Endothelial cell (in vitro differentiated cells): ENCODE measurements around the gene GABRB1. TPM values are rescaled to one million over a fixed set of nuclear protein-coding genes. Genes with fewer than 3 reads are reported as not detected.

Experiments used
- DNase-seq: peaks from one replicate; pipeline ENCODE4 v3.0.0; 2021; ENCODE audit warnings: low spot score
- H3K27ac Mint-ChIP-seq: one replicate; pipeline ENCODE4 v1.8.0; 2021; ENCODE audit warnings: mixed read lengths, inconsistent platforms; ENCODE audit not compliant: unreplicated experiment
- H3K27me3 Mint-ChIP-seq: one replicate; pipeline ENCODE4 v1.8.0; 2021; ENCODE audit warnings: mild to moderate bottlenecking, moderate library complexity, mixed read lengths, inconsistent platforms; ENCODE audit not compliant: unreplicated experiment
- H3K36me3 Mint-ChIP-seq: one replicate; pipeline ENCODE4 v1.8.0; 2021; ENCODE audit warnings: mild to moderate bottlenecking, low read depth, mixed read lengths, inconsistent platforms; ENCODE audit not compliant: unreplicated experiment
- H3K4me1 Mint-ChIP-seq: one replicate; pipeline ENCODE4 v1.8.0; 2021; ENCODE audit warnings: mild to moderate bottlenecking, mixed read lengths, inconsistent platforms; ENCODE audit not compliant: unreplicated experiment
- H3K4me3 Mint-ChIP-seq: one replicate; pipeline ENCODE4 v1.8.0; 2021; ENCODE audit warnings: mild to moderate bottlenecking, mixed read lengths, inconsistent platforms; ENCODE audit not compliant: unreplicated experiment
- H3K9me3 Mint-ChIP-seq: one replicate; pipeline ENCODE4 v1.8.0; 2021; ENCODE audit warnings: mixed read lengths, inconsistent platforms; ENCODE audit not compliant: unreplicated experiment
- CTCF ChIP-seq: fragments of 200-600 bp; sonication (generic); IDR thresholded peaks from one replicate; pipeline ENCODE4 v1.5.0; 2021; ENCODE audit warnings: antibody characterized with exemption; ENCODE audit not compliant: unreplicated experiment
- total RNA-seq: library from RNA; stranded (reverse); fragmentation: NEBNext Ultra II Directional; extraction: Animal tissue kit (Norgen Biotek cat#: 25700); gene quantifications from one replicate; pipeline ENCODE4 v1.2.1, GENCODE V29; 2021; ENCODE audit not compliant: unreplicated experiment

Gene GABRB1
- total RNA-seq, 1 donor from 2014 or later: not detected

DNA sequence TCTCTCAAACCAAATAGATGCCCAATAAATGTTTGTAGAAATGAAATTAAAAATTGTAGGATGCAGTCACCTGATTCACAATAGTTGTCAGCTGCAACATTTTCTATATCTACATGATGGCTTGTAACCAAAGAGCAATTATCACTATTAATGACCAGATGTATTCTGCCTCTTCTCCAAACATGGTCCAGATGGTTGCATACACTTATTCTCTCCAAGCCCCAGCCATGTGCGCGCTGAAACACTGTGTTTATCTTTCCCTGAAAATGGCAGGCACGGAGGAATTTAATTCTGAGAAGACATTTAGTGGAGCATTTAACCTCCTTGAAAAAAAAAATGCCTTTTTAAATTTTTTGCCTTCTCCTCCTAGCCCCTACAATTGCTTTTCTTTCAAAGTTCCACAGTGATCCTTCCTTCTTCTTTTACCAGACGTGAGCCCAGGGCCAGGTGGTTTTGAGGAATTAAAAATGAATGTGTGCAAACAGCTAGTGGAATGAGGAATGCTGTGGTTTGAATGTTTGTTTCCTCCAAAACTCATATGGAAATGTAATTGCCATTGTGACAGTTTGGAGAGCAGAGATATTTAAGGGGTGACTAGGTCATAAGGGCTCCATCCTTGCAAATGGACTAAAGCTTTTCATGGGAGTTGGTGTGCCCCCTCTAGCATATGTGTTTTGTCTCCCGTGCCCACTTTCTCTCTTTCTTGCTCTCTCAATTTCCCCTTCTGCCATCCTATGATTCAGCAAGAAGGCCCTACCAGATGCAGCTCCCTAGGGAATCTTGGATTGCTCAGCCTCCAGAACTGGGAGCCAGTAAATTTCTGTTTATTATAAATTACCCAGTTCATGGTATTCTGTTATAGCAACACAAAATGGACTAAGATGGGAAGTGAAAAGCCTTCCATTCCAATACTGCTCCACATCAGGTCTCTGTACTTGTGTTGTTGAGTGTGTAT, 136.0 kb downstream of the GABRB1 start:
- Mint-ChIP-seq H3K4me1 (peaks cover 4% of the 10 kb centered on the region), H3K9me3 (no peaks in the 10 kb centered on the region), H3K4me3 (no peak overlapping the region), H3K27me3 (no peaks in the 10 kb centered on the region), H3K27ac (no peak overlapping the region), H3K36me3 (no peaks in the 10 kb centered on the region)
- no peak for DNase-seq
- no peak for TF ChIP-seq CTCF

DNA sequence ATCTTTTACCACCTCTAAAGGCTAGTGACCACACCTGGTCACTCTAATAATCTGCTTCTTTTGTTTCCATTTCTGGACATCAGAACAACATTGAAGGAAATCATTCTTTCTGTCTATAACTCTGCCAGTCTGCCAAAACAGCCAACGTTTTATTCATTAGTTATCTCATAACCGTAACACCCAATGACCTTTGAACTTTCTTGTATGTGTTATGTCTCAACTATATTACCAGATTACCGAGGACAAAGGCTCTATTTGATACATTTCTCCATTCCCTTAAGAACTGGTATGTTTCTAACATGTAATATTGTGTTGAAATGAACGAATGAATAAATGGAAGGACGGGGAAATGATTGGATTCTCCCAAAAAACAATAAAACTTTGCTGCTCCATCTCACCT, 152.7 kb downstream of the GABRB1 start:
- Mint-ChIP-seq H3K27me3 (no peaks in the 10 kb centered on the region), H3K36me3 (no peaks in the 10 kb centered on the region), H3K9me3 (no peaks in the 10 kb centered on the region), H3K27ac (no peak overlapping the region), H3K4me1 (no peaks in the 10 kb centered on the region), H3K4me3 (no peak overlapping the region)
- DNase-seq: no peak
- no peak for TF ChIP-seq CTCF

DNA sequence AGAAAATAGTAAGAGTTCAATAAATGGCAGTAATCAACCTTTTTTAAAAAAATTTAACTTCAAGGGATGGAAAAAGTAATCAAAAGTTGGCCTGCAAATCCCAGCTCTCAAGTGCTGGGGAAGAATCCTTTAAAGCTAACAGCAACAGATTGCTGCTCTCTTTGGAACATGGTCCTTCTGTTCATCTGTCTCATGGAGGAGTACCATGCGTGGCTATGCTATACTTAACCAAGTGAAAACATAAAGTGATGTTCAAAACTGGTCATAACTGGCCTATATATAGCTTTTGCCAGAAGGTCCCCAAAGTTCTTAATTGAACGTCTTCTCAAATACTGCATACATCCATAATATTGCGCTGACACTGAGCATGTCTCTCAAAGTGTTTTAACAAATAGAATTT, 154.4 kb downstream of the GABRB1 start:
- H3K4me1 Mint-ChIP-seq: no peaks in the 10 kb centered on the region
- no peak overlapping the region for H3K27ac Mint-ChIP-seq
- no peaks in the 10 kb centered on the region for H3K27me3 Mint-ChIP-seq
- no peak for DNase-seq
- TF ChIP-seq CTCF: no peak
- H3K9me3 Mint-ChIP-seq: no peaks in the 10 kb centered on the region
- no peaks in the 10 kb centered on the region for H3K36me3 Mint-ChIP-seq
- no peak overlapping the region for H3K4me3 Mint-ChIP-seq

DNA sequence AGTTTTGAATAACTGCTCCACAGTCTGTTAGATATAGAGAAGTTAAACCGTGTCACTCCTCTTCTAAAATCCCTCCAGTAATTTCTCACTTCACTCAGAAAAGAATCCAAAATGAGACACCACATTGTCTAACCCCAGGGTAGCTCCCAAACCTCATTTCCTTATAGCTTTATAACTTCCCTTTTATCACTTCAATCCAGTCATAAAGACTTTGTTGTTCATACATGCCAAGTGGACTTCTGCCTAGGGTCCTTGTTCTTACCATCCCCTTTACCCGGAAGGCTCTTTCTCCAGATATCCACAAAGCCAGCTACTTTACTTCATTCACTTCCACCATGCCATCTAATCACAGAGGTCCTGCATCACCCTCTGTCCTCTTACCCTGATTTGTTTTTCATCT, 156.2 kb downstream of the GABRB1 start:
- H3K9me3 Mint-ChIP-seq: no peaks in the 10 kb centered on the region
- no peaks in the 10 kb centered on the region for H3K4me1 Mint-ChIP-seq
- H3K27ac Mint-ChIP-seq: no peak overlapping the region
- no peaks in the 10 kb centered on the region for H3K36me3 Mint-ChIP-seq
- TF ChIP-seq CTCF: no peak
- DNase-seq: no peak
- H3K4me3 Mint-ChIP-seq: no peak overlapping the region
- H3K27me3 Mint-ChIP-seq: no peaks in the 10 kb centered on the region

- no peaks in the 10 kb centered on the region for H3K4me1 Mint-ChIP-seq
These were observed 161.8 kb downstream of the GABRB1 start for GRCh38 chr4:47193179-47193578.

More at GRCh38 chr4:47193179-47193578, 161.8 kb downstream of the GABRB1 start:
- H3K4me3 Mint-ChIP-seq: no peak overlapping the region
- no peaks in the 10 kb centered on the region for H3K9me3 Mint-ChIP-seq
- no peaks in the 10 kb centered on the region for H3K27me3 Mint-ChIP-seq
- no peak for DNase-seq
- H3K36me3 Mint-ChIP-seq: no peaks in the 10 kb centered on the region
- no peak overlapping the region for H3K27ac Mint-ChIP-seq
- no peak for TF ChIP-seq CTCF
